GM12892 (cell line): Measurements from ENCODE around the gene LAMA3.

Experiments
- POLR2AphosphoS5 ChIP-seq: IDR thresholded peaks from 2 replicates; pipeline ENCODE4 v1.6.1; 2011; ENCODE audit warnings: low read depth, low read length, control low read depth
- TAF1 ChIP-seq: IDR thresholded peaks from 2 replicates; pipeline ENCODE4 v1.6.1; 2011; ENCODE audit warnings: low read depth, mild to moderate bottlenecking, control low read depth, low read length, borderline replicate concordance

GRCh38 chr18:23682045-23682444, 7.2 kb upstream of the LAMA3 start:
- no peak for TF ChIP-seq POLR2AphosphoS5
- TF ChIP-seq TAF1, result no peak
